ENCODE measurements around the gene CEP43.

Gene CEP43

DNA sequence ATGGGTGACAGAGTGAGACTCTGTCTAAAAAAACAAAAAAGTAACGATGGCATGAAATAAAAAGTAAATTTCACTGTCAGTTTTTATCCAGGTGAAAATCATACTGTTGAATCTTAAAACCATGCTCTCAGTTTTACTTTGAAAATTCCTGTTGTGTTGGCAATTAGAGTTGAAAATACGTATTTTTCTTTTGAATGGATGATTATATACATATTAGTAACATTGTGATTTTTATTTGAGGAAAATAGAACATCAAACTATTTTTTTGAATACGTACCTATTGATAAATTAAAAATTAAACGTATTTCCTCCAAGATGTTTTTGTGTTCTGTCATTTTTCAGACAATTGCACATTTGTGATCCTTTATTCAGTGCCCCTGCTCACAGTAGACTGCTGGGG lies 14.7 kb downstream of the CEP43 start:
- TF ChIP-seq, protein P1, sequence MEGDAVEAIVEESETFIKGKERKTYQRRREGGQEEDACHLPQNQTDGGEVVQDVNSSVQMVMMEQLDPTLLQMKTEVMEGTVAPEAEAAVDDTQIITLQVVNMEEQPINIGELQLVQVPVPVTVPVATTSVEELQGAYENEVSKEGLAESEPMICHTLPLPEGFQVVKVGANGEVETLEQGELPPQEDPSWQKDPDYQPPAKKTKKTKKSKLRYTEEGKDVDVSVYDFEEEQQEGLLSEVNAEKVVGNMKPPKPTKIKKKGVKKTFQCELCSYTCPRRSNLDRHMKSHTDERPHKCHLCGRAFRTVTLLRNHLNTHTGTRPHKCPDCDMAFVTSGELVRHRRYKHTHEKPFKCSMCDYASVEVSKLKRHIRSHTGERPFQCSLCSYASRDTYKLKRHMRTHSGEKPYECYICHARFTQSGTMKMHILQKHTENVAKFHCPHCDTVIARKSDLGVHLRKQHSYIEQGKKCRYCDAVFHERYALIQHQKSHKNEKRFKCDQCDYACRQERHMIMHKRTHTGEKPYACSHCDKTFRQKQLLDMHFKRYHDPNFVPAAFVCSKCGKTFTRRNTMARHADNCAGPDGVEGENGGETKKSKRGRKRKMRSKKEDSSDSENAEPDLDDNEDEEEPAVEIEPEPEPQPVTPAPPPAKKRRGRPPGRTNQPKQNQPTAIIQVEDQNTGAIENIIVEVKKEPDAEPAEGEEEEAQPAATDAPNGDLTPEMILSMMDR (conservative IDR thresholded peaks at IDR 0.05; ENCODE audit: low read depth, low read length): no peak
- no peak overlapping the region for H3K4me3 ChIP-seq (ENCODE audit: low read length)
- DNase-seq (ENCODE audit: low read depth): no peak

DNA sequence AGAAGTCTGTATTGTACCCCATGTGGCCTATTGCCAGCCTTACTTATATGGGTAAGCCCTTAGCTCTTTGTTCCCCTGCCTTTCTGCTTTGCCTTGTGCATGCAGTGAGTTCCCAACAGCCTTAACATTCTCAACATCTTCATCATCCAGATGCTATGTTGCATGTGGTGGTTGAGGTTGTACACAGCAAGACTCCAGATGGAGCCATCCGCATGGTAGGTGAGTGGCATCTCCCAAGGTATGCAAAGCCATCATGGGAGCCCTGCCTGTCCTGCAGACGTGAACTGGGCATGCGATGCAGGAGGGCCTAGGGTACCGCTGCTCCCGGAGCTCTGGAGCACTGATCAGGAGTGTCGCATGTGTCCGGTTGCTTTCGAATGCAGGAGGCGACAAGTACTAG lies 16.1 kb downstream of the CEP43 start:
- H3K4me3 ChIP-seq (ENCODE audit: low read length): no peak overlapping the region
- TF ChIP-seq, protein P1 (conservative IDR thresholded peaks at IDR 0.05; ENCODE audit: low read depth, low read length): no peak
- DNase-seq (ENCODE audit: low read depth): no peak

DNA sequence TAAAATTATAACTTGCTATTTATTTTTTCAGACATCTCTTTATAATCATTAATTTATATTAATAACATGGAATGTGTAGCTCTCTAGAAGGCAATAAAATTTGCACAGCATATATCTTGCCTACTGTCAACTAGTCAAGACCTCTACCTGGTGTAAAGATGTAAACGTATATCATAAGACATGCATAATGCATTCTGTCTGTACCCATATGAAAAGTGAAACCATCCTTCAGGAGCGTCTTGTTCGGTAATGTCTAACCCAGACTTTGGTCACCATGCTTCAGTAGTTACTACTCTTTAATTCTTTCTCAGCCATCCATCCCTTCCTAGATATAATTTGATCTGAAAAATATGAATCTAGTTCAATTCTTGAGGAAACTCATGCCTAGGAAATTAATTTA lies 21.0 kb downstream of the CEP43 start:
- no peak for DNase-seq (ENCODE audit: low read depth)
- TF ChIP-seq, protein P1 (conservative IDR thresholded peaks at IDR 0.05; ENCODE audit: low read depth, low read length): no peak
- H3K4me3 ChIP-seq (ENCODE audit: low read length): no peak overlapping the region

DNA sequence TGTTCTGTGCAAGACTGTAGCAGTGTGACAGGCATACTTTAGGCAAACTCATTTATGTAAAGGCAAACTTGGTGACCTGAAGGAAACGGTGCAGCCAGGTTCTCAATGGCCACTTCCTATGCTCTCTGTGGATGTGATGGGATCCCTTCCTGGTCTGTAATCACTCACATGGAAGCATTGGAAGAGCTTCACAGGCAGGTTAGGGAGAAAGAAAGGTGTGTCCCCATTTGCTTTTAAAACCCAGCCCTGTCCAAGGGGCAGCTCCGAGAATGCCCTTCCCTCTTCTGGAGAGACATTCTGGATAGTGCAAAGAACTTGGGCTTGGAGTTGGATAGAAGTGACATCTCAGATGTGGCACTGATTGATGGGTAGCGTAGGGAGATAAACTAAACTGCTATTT lies 28.1 kb downstream of the CEP43 start:
- DNase-seq (ENCODE audit: low read depth): no peak
- H3K4me3 ChIP-seq (ENCODE audit: low read length): no peak overlapping the region
- TF ChIP-seq, protein P1 (conservative IDR thresholded peaks at IDR 0.05; ENCODE audit: low read depth, low read length): no peak

DNA sequence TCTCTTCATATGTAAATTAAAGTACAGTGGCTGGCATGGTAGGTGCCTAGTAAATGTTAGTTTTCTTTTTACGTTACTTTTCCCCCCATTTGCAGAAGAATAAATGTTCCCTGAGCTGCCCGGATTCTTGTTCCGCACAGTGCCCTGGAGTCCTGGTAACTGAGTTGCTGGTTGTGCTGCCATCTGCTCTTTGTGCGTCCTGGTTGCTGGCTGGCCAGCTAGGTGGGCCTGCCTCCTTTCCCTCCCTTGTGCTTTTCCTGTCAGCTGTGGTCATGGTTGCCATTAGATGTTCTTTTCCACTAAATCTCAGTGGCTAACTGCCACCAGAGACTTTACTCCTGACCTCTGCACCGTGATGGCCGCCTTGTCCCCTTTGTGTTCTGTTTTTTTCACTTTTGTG lies 28.6 kb downstream of the CEP43 start:
- H3K4me3 ChIP-seq (ENCODE audit: low read length): no peak overlapping the region
- no peak for DNase-seq (ENCODE audit: low read depth)
- TF ChIP-seq, protein P1 (conservative IDR thresholded peaks at IDR 0.05; ENCODE audit: low read depth, low read length): no peak

DNA sequence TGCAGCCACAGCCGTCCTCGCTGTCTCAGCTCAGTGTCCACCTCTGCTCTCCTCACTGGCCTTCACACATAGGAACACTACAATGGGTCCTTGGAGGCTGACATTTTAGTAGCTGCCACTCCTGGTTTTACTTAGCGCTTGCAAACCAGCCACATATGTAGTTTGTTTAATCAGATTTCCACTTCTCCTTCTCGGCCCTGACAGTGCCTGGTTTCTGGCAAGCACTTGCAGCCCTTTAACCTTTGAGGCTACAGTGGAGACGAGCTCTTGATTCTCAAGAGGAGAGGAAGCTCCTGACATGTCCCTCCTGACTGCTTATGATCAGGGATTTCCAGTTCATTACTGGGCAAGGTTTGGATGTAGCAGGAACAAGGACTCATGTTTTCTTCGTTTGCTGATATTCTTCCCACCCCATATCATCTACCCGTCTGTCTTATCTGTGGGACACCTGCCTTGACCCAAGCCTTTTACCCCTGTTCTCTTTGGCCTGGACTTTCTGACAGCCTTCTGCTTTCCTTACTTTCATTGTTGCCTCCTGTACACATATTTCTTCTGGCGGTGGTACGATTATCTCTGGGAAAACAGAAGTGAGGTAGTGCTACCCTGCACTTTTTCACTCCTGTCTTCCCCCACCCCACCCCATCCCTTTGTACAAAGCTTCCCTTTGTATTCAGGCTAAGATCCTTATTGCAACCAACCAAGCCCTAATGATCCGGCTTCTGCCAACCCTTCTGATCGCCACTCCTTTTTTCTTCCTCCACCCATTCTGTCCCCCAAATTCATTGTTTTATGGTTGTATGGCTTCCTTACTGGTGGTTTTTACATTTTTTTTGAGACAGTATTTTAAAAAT lies 31.2 kb downstream of the CEP43 start:
- DNase-seq (ENCODE audit: low read depth): no peak
- TF ChIP-seq, protein P1 (conservative IDR thresholded peaks at IDR 0.05; ENCODE audit: low read depth, low read length): no peak
- no peak overlapping the region for H3K4me3 ChIP-seq (ENCODE audit: low read length)

DNA sequence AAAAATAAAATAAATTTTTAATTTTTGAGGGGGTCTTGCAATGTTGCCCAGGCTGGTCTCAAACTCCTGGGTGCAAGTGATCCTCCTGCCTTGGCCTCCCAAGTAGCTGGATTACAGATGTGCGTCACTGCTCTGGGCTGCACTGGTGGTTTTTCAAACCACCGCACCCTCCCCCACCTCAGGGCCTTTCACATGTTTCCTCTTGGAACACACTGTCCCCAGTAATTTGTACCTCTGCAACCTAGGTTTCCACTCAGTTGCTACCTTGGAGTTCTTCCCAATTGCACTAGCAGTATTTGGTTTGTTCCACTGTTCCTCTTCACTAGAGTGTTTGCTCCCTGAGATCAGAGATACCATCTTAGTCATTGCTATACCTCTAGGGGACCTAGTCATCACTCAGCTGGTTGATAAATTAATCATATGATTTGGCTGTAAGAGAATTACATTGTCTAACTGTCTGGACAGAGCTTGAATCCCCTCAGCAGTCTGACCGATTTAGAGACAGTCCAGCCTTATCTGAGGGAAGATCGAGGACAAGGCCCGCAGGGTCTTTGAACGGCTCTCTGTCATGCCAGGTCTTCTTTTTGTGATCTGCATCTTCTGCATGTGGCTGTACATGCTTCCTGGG lies 32.0 kb downstream of the CEP43 start:
- no peak for DNase-seq (ENCODE audit: low read depth)
- H3K4me3 ChIP-seq (ENCODE audit: low read length): no peak overlapping the region
- TF ChIP-seq, protein P1 (conservative IDR thresholded peaks at IDR 0.05; ENCODE audit: low read depth, low read length): no peak

Data from retinal pigment epithelial cell (primary cell).